GM18511 (cell line): Measurements from ENCODE around the gene BHLHE40.

Experiments used
- ATAC-seq: cut with Tn5 transposase; IDR thresholded peaks from one replicate; pipeline ENCODE4 v1.9.1; 2021; ENCODE audit warnings: mild to moderate bottlenecking, moderate library complexity; ENCODE audit not compliant: unreplicated experiment

The BHLHE40 gene

DNA sequence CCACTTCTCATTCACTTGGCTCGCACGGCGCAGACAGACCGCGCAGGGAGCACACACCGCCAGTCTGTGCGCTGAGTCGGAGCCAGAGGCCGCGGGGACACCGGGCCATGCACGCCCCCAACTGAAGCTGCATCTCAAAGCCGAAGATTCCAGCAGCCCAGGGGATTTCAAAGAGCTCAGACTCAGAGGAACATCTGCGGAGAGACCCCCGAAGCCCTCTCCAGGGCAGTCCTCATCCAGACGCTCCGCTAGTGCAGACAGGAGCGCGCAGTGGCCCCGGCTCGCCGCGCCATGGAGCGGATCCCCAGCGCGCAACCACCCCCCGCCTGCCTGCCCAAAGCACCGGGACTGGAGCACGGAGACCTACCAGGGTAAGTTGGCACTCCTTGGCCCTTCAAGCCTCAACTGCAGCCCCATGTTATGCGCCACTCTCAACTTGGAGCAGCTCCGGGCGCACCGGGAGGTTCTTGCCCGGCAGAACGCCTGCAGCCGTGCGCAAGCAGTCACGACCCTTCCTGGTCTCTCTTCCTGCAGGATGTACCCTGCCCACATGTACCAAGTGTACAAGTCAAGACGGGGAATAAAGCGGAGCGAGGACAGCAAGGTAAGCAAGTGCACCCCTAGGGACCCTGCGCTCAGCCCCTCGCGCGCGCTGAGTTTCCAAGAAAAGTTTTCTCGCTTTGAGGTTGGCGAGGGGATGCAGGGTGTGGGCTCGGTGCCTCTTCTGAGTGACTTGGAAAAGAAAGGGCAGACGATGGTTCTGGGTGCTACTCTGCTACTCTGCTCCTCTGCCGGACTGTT, at the start of gene BHLHE40:
BHLHE40 (plus strand) TSS at position 10 of the 801 bp plus-strand sequence; CDS start at position 292, 282 bp downstream.
- ATAC-seq, result peak; percentile 3

DNA sequence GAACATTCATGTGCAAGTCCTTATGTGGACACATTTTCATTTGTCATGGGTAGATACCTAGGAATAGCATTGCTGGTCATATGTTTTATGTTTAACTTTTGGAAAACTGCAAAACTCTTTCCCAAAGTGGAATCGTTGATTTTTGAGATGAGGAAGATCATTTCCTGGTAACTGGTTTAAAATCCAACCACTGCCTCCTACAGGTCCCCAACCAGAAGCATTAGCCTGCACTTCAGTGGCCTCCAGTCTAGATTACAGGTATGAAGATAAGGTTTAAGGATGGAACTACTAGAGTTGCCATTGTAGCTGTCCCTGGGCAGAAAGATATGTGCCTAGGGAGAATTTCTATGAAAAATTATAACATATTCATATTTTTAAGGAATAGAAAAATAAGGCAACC, 48.7 kb upstream of the BHLHE40 start:
- no peak for ATAC-seq

DNA sequence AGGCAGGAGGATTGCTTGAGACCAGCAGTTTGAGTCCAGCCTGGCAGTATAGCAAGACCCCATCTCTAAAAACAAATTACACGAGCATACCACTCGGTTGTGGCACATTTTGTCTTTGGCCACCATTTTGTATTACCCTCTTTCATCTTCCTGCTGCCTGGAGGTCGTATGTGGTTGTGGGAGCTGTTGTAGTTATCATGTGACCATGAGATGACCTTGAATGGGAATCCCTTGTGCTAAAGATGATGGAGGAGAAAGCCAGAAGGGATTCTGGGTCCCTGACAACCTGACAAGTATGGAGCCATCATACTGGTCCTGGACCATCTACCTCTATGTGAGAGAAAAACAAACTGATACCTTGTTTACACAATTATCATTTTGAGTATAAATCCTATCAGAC, 45.2 kb upstream of the BHLHE40 start:
- no peak for ATAC-seq

DNA sequence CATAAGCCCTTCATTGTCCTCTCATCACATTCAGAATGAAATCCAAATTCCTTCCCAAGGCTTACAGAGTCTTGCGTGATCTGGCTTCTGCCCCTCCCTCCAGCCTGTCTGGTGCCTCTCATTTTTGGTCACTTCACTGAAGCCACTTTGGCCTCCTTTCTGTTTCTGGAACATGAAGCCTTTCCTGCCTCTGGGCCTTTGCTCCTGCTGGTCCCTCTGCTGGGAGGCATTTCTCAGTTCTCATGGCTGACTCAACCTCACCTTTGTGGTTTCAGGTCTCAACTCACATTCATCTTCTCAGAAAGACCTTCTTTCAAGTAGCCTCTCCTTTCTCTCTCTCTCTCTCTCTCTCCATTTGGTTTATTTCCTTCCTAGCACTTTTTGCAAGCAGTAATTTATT, 43.9 kb upstream of the BHLHE40 start:
- ATAC-seq, result peak; percentile 83

DNA sequence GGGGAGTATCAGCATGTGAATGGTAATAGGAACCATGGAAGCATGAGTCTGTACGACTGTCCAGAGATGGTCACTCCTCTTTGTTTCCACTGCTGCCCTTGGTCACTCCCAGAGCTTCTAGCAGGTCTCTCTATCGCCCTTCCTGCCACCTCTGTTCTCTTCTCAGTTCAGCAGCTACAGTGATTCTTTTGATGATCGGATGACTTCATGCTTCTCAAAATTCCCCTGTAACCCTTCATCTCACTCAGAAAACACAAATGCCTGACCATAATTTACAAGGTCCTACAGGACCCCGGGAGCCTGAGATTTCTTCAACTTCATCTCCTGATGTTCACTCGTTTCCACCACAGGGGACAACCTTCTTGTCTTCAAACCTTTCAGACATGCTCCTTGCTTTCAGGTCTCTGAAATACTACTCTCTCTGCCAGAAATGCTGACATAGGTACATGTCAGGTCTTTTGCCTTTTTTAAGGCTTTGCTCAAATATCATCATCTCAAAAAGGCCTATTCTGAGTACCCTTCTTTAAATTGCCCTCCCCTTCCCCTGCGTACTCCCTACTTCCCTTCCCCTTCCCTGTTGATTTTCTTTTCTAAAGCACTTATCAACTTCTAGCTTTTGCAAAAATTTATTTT, 42.1 kb upstream of the BHLHE40 start:
- no peak for ATAC-seq

DNA sequence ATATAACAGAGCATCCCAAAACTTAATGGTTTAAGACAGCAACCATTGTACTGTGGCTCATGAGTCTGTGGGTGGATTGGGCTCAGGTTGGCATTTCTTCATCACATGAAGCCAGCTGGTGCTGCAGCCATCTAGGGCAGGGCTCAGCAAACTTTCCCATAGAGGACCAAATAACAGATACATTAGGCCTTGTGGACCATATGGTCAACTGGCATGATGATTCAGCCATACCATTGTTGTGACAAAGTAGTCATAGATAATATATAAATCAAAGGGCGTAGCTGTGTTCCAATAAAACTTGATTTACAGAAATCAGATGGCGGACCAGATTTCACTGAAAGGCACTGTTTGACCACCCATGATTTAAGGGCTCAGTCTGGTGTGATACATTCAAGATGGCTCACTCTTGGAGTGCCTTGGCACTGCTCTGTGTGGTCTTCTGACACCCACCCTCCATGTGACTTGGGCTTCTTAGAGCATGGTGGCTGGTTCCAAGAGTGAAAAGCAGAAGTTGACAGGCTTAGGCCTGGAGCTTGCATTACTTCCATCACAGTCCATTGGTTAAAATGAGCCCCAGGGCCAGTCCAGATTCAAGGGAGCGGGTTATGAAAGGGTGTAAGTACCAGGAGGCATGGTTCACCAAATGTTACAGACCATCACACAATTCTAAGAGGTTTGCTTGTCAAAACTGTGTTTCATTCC, 40.8 kb upstream of the BHLHE40 start:
- no peak for ATAC-seq

DNA sequence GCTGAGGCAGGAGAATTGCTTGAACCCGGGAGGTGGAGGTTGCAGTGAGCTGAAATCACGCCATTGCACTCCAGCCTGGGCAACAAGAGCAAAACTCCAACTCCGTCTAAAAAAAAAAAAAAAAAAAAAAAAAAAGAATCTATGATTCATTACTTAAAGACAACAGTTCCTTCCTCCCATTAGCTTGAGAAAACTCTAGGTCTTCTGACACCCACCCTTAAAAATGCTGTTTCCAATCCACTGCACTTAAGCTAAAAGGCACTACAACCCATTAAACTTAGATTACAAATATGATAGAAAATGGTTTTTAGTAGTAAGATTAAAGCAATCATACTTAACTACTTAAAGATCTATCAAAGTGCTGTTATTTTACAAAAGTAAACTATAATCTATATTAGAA, 40.0 kb upstream of the BHLHE40 start:
- no peak for ATAC-seq

DNA sequence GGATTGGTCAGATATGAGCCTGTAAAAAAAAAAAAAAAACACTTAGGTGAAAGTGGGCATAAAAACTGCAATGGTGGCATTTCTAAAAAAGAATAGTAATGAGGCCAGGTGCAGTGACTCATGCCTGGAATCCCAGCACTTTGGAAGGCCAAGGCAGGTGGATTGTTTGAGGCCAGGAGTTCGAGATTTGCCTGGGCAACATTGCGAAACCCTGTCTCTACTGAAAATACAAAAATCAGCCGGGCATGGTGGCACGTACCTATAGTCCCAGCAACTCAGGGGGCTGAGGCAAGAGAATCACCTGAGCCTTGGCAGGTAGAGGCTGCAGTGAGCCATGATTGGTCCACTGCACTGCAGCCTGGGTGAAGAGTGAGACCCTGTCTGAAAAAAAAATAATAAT, 38.3 kb upstream of the BHLHE40 start:
- ATAC-seq, result no peak

DNA sequence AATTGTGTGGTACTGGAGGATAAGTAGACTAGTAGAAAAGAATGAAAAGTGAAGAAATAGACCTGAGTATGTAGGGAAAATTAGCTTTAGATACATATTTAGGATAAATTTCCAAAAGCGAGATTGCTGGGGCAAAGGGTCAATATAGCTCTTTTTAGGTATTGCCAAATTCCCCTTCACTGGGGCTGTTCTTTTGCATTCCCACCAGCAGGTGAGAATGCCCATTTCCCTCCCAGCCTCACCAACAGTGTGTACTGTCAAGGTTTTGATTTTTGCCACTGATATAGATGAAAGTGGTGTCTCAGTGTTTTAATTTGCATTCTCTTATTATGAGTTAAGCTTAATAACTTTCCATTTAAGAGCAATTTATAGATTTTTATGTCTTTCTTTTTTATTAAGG, 35.7 kb upstream of the BHLHE40 start:
- no peak for ATAC-seq

DNA sequence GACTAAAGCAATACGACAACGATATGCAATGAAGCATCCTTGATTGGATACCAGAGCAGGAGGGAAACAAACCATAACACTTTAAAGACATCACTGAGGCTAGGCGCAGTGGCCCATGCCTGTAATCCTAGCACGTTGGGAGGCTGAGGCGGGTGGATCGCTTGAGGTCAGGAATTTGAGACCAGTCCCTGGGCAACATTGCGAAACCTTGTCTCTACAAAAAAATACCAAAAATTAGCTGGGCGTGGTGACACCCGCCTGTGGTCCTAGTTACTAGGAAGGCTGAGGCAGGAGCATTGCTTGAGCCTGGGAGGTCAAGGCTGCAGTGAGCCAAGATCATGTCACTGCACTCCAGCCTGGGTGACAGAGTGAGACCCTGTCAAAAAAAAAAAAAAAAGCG, 33.9 kb upstream of the BHLHE40 start:
- ATAC-seq, result no peak

DNA sequence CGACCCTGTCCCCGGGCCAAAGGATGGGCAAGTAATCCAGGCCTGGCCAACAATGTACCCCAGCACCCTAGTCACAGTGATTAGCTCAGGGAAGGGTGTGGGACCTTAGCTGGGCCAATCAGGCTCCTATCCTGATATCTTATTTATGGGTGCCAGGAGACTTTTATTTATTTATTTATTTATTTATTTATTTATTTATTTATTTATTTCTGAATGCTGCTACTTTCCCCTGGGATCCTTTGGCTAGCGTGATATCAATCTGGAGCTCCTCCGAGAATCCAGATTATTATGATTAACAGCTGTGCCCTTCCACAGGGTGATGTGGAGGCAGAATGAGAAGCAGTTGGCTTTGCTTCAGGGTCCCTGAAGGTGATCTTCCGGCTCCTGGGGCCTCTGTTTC, 32.2 kb upstream of the BHLHE40 start:
- no peak for ATAC-seq

DNA sequence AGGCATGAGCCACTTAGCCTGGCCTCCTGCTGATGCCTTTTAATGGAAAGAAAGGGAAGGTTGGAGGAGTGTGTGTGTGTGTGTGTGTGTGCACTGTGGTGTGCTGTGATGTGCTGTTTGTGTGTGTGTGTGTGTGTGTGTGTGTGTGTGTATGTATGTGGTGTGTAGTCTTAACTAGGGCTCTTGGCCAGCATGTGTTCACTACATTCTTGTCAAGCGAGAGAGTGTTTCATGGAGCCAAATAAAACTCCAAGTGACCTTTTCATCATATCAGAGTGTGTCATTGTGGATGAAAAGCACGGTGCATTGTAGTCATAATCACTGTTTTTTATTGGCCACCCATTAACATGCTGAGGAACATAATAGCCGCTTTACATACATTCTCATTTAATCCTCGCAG, 30.8 kb upstream of the BHLHE40 start:
- no peak for ATAC-seq

DNA sequence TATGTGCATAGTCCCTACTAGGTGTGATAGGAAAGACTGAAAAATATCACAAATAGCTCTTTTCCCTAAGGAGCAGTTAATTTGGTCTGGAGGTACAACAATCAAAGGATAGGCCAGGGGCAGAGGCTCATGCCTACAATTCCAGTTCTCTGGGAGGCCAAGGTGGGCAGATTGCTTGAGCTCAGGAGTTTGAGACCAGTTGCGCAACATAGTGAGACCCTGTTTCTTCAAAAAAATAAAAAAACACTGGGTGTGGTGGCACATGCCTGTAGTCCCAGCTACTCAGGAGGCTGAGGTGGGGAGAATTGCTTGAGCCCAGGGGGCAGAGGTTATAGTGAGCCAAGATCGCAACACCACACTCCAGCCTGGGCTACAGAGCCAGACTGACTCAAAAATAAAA, 30.2 kb upstream of the BHLHE40 start:
- no peak for ATAC-seq

DNA sequence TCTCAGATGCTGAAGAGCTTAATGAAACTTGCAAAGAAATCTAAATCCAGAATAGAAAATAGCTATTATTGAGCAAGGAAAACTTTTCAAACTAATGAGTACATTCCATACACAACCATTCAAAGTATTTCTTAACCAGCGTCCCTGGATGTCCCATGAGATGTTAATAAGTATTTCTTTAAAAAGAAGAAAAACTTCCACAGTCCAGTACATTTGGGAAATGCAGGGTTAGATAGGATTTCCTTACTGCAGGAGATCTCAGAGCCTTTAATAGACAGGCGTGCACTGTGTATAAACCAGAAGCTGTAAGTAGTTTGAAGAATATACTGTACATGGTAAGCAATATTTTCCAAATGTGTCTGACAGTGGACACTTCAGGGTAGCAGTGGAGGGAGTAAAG, 29.6 kb upstream of the BHLHE40 start:
- no peak for ATAC-seq

DNA sequence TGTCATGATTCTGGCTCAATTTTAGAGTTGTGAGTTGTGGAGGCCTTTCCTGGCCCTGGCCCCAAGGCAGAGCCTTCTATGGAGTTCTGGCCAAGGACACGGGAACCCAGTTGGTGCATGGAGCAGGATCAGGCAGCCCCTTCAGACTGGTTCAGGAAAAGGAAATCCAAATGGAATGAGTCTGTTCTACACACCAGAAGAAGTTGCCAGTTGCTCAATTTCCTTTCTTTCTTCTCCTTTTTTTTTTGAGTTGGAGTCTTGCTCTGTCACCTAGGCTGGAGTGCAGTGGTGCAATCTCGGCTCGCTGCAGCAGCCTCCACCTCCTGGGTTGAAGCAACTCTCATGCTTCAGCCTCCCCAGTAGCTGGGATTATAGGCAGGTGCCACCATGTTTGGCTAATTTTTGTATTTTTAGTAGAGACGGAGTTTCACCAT, 28.9 kb upstream of the BHLHE40 start:
- no peak for ATAC-seq

DNA sequence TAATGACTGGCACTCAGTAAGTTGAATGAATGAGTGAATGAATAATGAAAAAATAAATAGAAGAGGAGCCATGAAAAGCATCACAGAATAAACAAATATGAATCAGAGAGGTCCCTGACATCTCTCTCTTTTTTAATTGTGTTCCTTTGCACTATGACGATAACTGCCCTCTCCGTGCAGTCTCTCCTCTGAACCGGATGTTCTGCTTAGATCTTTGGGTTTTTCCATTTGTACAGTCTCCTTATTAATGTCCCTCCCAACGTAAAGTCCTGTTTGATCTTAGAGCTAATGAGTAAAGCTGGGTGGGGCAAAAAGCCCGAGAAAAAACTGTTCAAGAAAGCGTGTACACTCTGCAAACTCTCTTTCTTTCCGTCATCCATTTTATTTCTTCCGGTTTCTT, 28.3 kb upstream of the BHLHE40 start:
- ATAC-seq, result no peak

DNA sequence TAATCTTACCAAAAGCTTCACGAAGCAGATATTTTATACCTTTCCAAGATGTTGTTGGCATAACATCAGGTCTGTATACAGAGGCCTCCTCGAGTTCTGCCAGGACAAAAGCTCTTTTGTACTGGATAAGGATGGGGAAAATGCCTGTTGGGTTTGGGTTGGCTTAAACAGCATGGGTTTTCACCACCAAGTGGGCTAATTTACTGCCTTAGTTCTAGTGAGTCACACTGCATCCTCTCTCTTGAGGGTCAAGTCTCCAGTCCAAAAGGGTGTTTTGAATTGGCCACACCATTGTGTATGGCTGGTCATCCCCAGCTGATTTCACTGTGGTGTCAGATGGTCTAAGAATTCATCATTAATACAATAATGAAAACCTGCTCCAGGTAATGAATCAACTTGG, 26.1 kb upstream of the BHLHE40 start:
- no peak for ATAC-seq

DNA sequence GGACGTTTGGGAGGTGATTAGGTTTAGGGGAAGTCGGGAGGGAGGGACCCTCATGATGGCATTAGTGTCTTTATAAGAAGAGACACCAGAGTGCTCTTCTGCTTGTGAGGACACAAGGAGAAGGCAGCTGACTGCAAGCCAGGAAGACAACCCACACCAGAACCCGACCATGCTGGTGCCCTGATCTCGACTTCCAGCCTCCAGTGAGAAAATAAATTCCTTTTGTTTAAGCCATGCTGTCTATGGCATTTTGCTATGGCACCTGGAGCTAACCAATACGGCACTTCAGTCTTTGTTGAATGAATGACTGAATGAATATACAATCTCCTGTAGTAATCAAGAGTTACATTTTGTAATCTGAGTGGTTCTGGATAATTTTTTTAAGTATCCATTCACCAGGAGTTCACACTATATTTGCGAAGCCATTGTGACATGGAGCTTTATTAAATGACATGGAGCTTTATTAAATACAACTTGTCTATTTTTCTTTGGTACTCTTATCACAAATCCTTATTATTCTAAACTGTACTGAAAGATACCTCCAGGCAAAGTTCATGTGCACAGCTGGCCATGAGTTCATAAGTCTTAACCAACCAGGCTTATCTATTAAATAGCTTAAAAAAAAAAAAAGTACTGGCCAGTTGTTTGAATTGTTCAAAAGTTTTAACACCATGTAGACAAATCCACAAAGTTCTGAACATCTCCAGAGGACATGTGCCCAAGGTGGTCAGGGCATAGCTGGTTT, 24.8 kb upstream of the BHLHE40 start:
- ATAC-seq, result no peak

DNA sequence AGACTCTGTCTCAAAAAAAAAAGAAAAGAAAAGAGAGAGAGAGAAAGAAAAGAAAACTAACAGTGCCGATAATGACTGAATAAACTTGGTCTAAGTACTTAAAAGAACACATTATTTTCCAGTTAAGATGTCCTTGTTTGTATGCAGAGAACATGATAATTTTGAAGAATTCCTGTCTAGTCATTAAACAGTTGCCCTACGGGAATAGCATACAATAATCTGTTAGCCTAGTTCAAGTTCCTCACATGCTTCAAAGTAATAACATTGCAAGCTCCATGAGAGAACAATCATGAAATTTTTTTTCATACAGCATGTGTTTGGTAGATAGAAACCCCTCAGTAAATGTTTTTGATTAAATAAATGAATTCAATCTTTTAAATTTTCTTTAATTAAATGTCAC, 23.1 kb upstream of the BHLHE40 start:
- ATAC-seq, result no peak

DNA sequence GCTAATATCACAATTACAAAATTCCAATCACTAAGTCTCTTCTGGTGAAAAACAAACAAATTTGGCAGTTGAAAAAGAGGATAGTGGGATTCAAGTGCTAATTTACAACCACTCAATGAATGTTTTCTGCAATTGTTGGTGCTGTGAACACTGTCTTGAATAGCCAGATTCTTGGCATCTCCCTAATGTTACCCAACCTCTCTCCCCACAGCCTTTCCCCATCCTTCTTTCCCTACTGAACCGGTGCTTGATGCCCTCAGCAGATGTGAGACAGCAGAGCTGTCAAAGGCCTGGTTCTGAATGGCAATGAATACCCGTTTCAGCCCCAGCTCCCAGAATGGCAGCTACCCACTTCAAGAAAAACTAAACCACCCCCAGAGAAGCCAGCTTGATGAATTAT, 22.5 kb upstream of the BHLHE40 start:
- ATAC-seq, result no peak

DNA sequence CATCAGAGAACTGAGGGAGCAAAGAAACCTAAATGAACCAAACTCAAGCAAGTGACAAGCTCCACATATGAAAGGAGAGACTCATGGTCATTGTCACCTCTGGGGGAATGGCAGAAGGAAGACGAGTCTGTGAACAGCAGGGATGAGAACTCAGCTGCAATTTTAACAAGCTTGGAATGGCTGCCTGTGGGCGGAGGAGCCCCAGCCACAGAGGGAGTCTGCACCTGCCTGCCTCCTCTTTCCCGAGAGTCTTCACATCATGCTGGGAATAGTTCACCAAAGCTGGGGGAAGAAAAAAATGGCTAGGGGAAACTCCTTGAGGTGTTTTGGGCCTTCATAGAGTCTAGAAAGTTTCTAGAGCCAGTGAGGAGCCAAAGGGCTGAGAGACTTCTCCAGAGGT, 21.3 kb upstream of the BHLHE40 start:
- no peak for ATAC-seq
